K562 (cell line): ENCODE measurements around the gene FBL. TPM values are rescaled to one million over a fixed set of nuclear protein-coding genes. Genes with fewer than 3 reads are reported as not detected.

Experiments used
- ATAC-seq: fragments of 200-7000 bp; cut with Tn5 transposase; 3 replicates; pipeline ENCODE4 v1.9.1; 2020; ENCODE audit warnings: moderate library complexity
- BruUV-seq: library from RNA; stranded (reverse); fragments of 400-500 nt; replicated peaks from 2 replicates; lab custom pipeline; 2021; lab: Mats Ljungman, UMichigan
- CTCF ChIA-PET: fragments of 300-600 bp; formaldehyde crosslinking; extraction: SDS; loops from one replicate; lab custom pipeline; 2021; ENCODE audit warnings: low intra/inter-chr PET ratio; lab: Yijun Ruan, JAX
- POLR2A ChIA-PET: fragments of 300-600, 350-650 bp; sonication (Branson Sonifier 250); formaldehyde crosslinking; extraction: SDS; loops from one replicate; lab custom pipeline; 2021; ENCODE audit warnings: antibody characterized with exemption, inconsistent platforms; lab: Yijun Ruan, JAX
- DNase-seq, 4 experiments: peaks; one replicate each; pipeline versions ENCODE4 v3.0.0 to v3.0.0-alpha.2; 2011 to 2018; ENCODE audit warnings: low spot score in 3 of 4, mixed read lengths in 3 of 4; ENCODE audit errors: extremely low read depth in 1 of 4
- FAIRE-seq: peaks from 2 replicates; lab custom pipeline; 2011; peaks lifted over from hg19 to GRCh38; lab: Jason Lieb, UNC
- H2AFZ ChIP-seq: 2 replicates; pipeline ENCODE4 v1.6.0; 2011; ENCODE audit warnings: low read depth, low read length, control low read depth, inconsistent platforms
- H3K27ac ChIP-seq: fragments of 200-600 bp; 3 replicates; pipeline ENCODE4 v1.8.0; 2011; ENCODE audit warnings: low read depth, mild to moderate bottlenecking, control low read depth, inconsistent platforms, low read length, moderate library complexity, mixed read lengths; ENCODE audit errors: extremely low read depth
- H3K27me3 ChIP-seq, 2 experiments: fragments of 300-600 bp in 1 of 2; 2 replicates in 1 of 2; 3 replicates in 1 of 2; pipeline versions ENCODE4 v1.6.0 to v1.8.0; 2011; ENCODE audit warnings: inconsistent platforms in 2 of 2, low read length in 2 of 2, mild to moderate bottlenecking in 1 of 2, mixed read lengths in 1 of 2, moderate library complexity in 1 of 2; ENCODE audit not compliant: control insufficient read depth in 2 of 2, insufficient read depth in 2 of 2
- H3K36me3 ChIP-seq: fragments of 300-600 bp; 3 replicates; pipeline ENCODE4 v1.8.0; 2011; ENCODE audit warnings: mild to moderate bottlenecking, low read length, inconsistent platforms; ENCODE audit not compliant: control insufficient read depth, insufficient read depth
- H3K4me1 ChIP-seq, 2 experiments: fragments of 200-600 bp in 1 of 2; replicated peaks in 1 of 2; 2 replicates in 1 of 2; 3 replicates in 1 of 2; pipeline versions ENCODE4 v1.5.1 to v1.8.0; 2011; ENCODE audit warnings: inconsistent platforms in 2 of 2, low read length in 2 of 2, mild to moderate bottlenecking in 1 of 2, mixed read lengths in 1 of 2, moderate library complexity in 1 of 2; ENCODE audit not compliant: control insufficient read depth in 2 of 2, insufficient read depth in 2 of 2
- H3K4me2 ChIP-seq: 2 replicates; pipeline ENCODE4 v1.6.1; 2011; ENCODE audit warnings: low read length, control low read depth, inconsistent platforms, mixed read lengths; ENCODE audit not compliant: insufficient read depth
- H3K4me3 ChIP-seq: fragments of 200-600 bp; sonication (generic), shearing (Covaris generic); 2 replicates; pipeline ENCODE4 v1.5.1; 2016; ENCODE audit warnings: control low read depth, inconsistent platforms
- H3K79me2 ChIP-seq: fragments of 200-600 bp; 3 replicates; pipeline ENCODE4 v1.8.0; 2011; ENCODE audit warnings: low read length, inconsistent platforms; ENCODE audit not compliant: control insufficient read depth, insufficient read depth
- H3K9ac ChIP-seq, 2 experiments: 2 replicates each; pipeline versions ENCODE4 v1.6.0 to v1.6.1; 2011; ENCODE audit warnings: low read depth in 2 of 2, low read length in 2 of 2, control low read depth in 1 of 2, inconsistent platforms in 1 of 2, mild to moderate bottlenecking in 1 of 2, mixed read lengths in 1 of 2; ENCODE audit not compliant: insufficient read depth in 1 of 2
- H3K9me1 ChIP-seq: one replicate; pipeline ENCODE4 v1.6.0; 2011; ENCODE audit warnings: inconsistent platforms, mild to moderate bottlenecking, low read length, moderate library complexity; ENCODE audit not compliant: control insufficient read depth, insufficient read depth
- H3K9me3 ChIP-seq: replicated peaks from 2 replicates; pipeline ENCODE4 v1.5.1; 2011; ENCODE audit warnings: low read depth, low read length, inconsistent platforms; ENCODE audit not compliant: control insufficient read depth, insufficient read depth
- H4K20me1 ChIP-seq: replicated peaks from 2 replicates; pipeline ENCODE4 v1.6.1; 2011; ENCODE audit warnings: low read length, inconsistent platforms, mixed read lengths; ENCODE audit not compliant: control insufficient read depth, insufficient read depth
- CSDE1 ChIP-seq, 2 experiments: fragments of 450-650 bp; IDR thresholded peaks; 2 replicates each; pipeline ENCODE4 v1.6.1; 2016; ENCODE audit warnings: mild to moderate bottlenecking in 1 of 2
- ELF1 ChIP-seq: fragments of 200-800 bp; sonication (Bioruptor generic); IDR thresholded peaks from 2 replicates; pipeline ENCODE4 v1.6.1; 2016; ENCODE audit warnings: missing genetic modification characterization, missing compliant biosample characterization
- EZH2 ChIP-seq: IDR thresholded peaks from 2 replicates; pipeline ENCODE4 v1.6.1; 2012; ENCODE audit warnings: low read depth, mild to moderate bottlenecking, inconsistent platforms, low read length, borderline replicate concordance
- HNRNPK ChIP-seq: fragments of 200-400 bp; formaldehyde crosslinking; IDR thresholded peaks from one replicate; pipeline ENCODE4 v1.6.1; 2018; ENCODE audit warnings: mild to moderate bottlenecking, low read depth, low read length; ENCODE audit not compliant: poor library complexity, severe bottlenecking
- HOXB6 ChIP-seq: fragments of 250-450 bp; sonication (Bioruptor Pico); IDR thresholded peaks from 2 replicates; pipeline ENCODE4 v1.5.1; 2022; ENCODE audit warnings: mild to moderate bottlenecking, borderline replicate concordance
- NCOR1 ChIP-seq: fragments of 450-650 bp; IDR thresholded peaks from 2 replicates; pipeline ENCODE4 v1.6.1; 2016; ENCODE audit warnings: mild to moderate bottlenecking, moderate library complexity
- PML ChIP-seq: IDR thresholded peaks from 2 replicates; pipeline ENCODE4 v1.6.1; 2012; ENCODE audit warnings: low read length, inconsistent platforms
- SMC3 ChIP-seq: conservative IDR thresholded peaks from 2 replicates; pipeline ENCODE4 v1.6.1; 2011; ENCODE audit warnings: low read depth, low read length, improper control_type of control experiment; ENCODE audit not compliant: insufficient read depth
- TEAD2 ChIP-seq: fragments of 450-650 bp; IDR thresholded peaks from 2 replicates; pipeline ENCODE4 v1.6.1; 2016; ENCODE audit warnings: missing genetic modification characterization, control low read depth, missing compliant biosample characterization
- VEZF1 ChIP-seq: fragments of 200-800 bp; sonication (Bioruptor generic); IDR thresholded peaks from 2 replicates; pipeline ENCODE4 v1.6.1; 2017; ENCODE audit warnings: missing genetic modification characterization, missing compliant biosample characterization
- ZNF175 ChIP-seq: fragments of 200-800 bp; sonication (Bioruptor generic); IDR thresholded peaks from 2 replicates; pipeline ENCODE4 v1.6.1; 2016; ENCODE audit warnings: low read depth, mild to moderate bottlenecking, missing genetic modification characterization, missing compliant biosample characterization
- ZNF354B ChIP-seq: fragments of 250-450 bp; sonication (Bioruptor Pico); IDR thresholded peaks from 2 replicates; pipeline ENCODE4 v1.4.0; 2020
- ZNF384 ChIP-seq: IDR thresholded peaks from 2 replicates; pipeline ENCODE4 v1.6.1; 2012; ENCODE audit warnings: low read depth, low read length, improper control_type of control experiment
- WGBS: fragments of 100-300 bp; shearing (Covaris generic); methylation state at CpG from one replicate; pipeline ENCODE4 v1.1.6; 2016; ENCODE audit warnings: low coverage, mixed read lengths; ENCODE audit not compliant: insufficient coverage; ENCODE audit errors: missing lambda C conversion rate; 5-methylcytosine and 5-hydroxymethylcytosine counted together
- in situ Hi-C: fragments of 300-500 bp; cut with MboI; formaldehyde crosslinking; loops from 4 replicates; pipeline ENCODE4 v1.15.0; 2018; ENCODE audit warnings: inconsistent platforms, mixed read lengths
- intact Hi-C: fragments of 100-400 bp; cut with micrococcal nuclease; formaldehyde crosslinking; loops from 2 replicates; pipeline ENCODE4 v1.14.2; 2022
- polyA plus RNA-seq, 8 experiments: library from polyadenylated mRNA; depleted of rRNA in 4 of 8; stranded (reverse) in 5 of 8; unstranded in 3 of 8; fragments of >200 nt; fragmentation: Nextera tagmentation in 2 of 8; fragmentation: Illumina TruSeq in 1 of 8; extraction: Ambion mirVana in 2 of 8; extraction: Trizol in 1 of 8; gene quantifications; 2 replicates each; pipeline versions ENCODE4 v1.2.1 to v1.2.3, GENCODE V29; 2011 to 2014; ENCODE audit warnings: inconsistent platforms in 1 of 8, missing spikeins in 1 of 8
- total RNA-seq, 7 experiments: library from RNA; depleted of rRNA in 6 of 7; stranded (reverse); fragments of >200 nt in 6 of 7; fragmentation: Illumina TruSeq in 2 of 7; extraction: Trizol in 2 of 7; gene quantifications; 2 replicates each; pipeline versions ENCODE4 v1.2.1 to v1.2.3, GENCODE V29; 2011 to 2021; ENCODE audit warnings: low replicate concordance in 1 of 7

FBL gene
- total and polyA plus RNA-seq, 9 of the 15 experiments (the other 6 are each of a cell fraction or from before 2014, with no cell fraction given), result 201 to 1,696 (median 696) TPM

DNA sequence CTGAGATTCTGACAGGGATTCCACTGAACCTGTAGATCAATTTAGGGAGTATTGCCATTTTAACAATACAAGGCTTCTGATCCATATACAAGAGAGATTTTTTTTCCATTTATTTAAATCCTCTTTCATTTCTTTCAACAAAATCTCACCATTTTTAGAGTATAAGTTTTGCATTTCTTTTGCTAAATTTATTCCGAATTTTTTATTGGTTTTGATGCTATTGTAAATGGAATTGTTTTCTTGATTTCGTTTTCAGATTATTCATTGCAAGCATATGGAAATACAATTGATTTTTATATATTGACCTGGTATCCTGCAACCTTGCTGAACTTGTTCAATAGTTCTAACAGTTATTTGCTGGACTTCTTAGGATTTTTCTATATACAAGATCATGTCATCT, 49.1 kb downstream of the FBL start:
- no peak for ATAC-seq
- no peak overlapping the region for H3K4me2 ChIP-seq
- no peak overlapping the region for H3K4me3 ChIP-seq
- intact Hi-C loops, result no loop called here
- peaks cover 0 to 12% of the 10 kb centered on the region in 2 experiments; a peak in 4 of 5 replicates for H3K27me3 ChIP-seq
- no peak overlapping the region for H3K27ac ChIP-seq
- H2AFZ ChIP-seq, result no peak overlapping the region
- FAIRE-seq, result no peak
- BruUV-seq, result no TSS peak
- no peak for DNase-seq
- 0% methylated on average over 2 of the region's 2 CpGs for WGBS
- no peaks in the 10 kb centered on the region for H4K20me1 ChIP-seq
- TF ChIP-seq ZNF354B (CRISPR knock-in tag), result no peak
- no peak for TF ChIP-seq CSDE1 (IDR thresholded peaks at IDR 0.05)
- no peak for TF ChIP-seq ELF1
- TF ChIP-seq HOXB6 (CRISPR knock-in tag), result no peak
- no peak for TF ChIP-seq EZH2
- TF ChIP-seq HNRNPK, result no peak
- TF ChIP-seq VEZF1, result no peak
- no peak for TF ChIP-seq SMC3
- TF ChIP-seq TEAD2 (tag), result no peak
- TF ChIP-seq PML, result no peak
- TF ChIP-seq ZNF175 (CRISPR knock-in tag), result no peak
- no peak for TF ChIP-seq NCOR1
- no peak for TF ChIP-seq ZNF384
- TF ChIP-seq, all 486 proteins: peak for 0
- Histone ChIP-seq H3K79me2 (no peaks in the 10 kb centered on the region), H3K9me3 (no peaks in the 10 kb centered on the region), H3K36me3 (no peaks in the 10 kb centered on the region), H3K4me1 (peaks cover 0 to 3% of the 10 kb centered on the region in 2 experiments; a peak in 1 of 5 replicates), H3K9ac (no peak overlapping the region), H3K9me1 (no peaks in the 10 kb centered on the region)
- in situ Hi-C loops, result no loop called here
- ChIA-PET CTCF (interaction anchor here (0.7 kb wide), 1 partner anchor 347 kb away, joined by 3 read pairs; no protein-coding TSS in a partner anchor), POLR2A (no interaction called here)
